GM12873 (cell line): ENCODE data around the gene NEBL.

Source experiments
- CTCF ChIP-seq: IDR thresholded peaks from 2 replicates; pipeline ENCODE4 v1.5.1; 2012; ENCODE audit warnings: low read depth, mild to moderate bottlenecking, moderate library complexity, low read length, control low read depth; ENCODE audit not compliant: insufficient read depth; ENCODE audit errors: missing control alignments

The NEBL gene

GRCh38 chr10:20897146-20897825 is at the start of gene NEBL:
Gene NEBL, minus strand, starts transcription at chr10:20897311. Its CDS starts 106 bp downstream, at chr10:20897205.
- TF ChIP-seq CTCF, result no peak

- no peak for TF ChIP-seq CTCF
Measured at GRCh38 chr10:20945546-20946332, 48.6 kb upstream of the NEBL start.

- no peak for TF ChIP-seq CTCF
Measured at GRCh38 chr10:20944789-20945502, 47.8 kb upstream of the NEBL start.

GRCh38 chr10:20936396-20936795 is 39.3 kb upstream of the NEBL start:
- TF ChIP-seq CTCF, result no peak

GRCh38 chr10:20935931-20936330 is 38.8 kb upstream of the NEBL start:
- no peak for TF ChIP-seq CTCF

GRCh38 chr10:20935301-20935700 is 38.2 kb upstream of the NEBL start:
- TF ChIP-seq CTCF, result no peak

GRCh38 chr10:20933705-20934104 is 36.6 kb upstream of the NEBL start:
- TF ChIP-seq CTCF, result no peak
